NCI-H1417 treated with DMSO at 0.1 percent for 48 hours (cell line): ENCODE results near the gene CENPS.
"Not testable (repeated sequence)": the region's sequence is repeated elsewhere in the genome, so short reads cannot be mapped to it uniquely, and the experiment has no call there.

ENCODE experiments used
- DNase-seq: peaks from one replicate; lab custom pipeline; 2025; lab: John Stamatoyannopoulos, UW

The CENPS gene

GRCh38 chr1:10430216-10431069 is at the start of gene CENPS:
CENPS (plus strand) TSS chr1:10430433; CDS start chr1:10430518, 85 bp downstream.
- peak; percentile 74 for DNase-seq

- DNase-seq = no peak
These were observed 49.5 kb upstream of the CENPS start for GRCh38 chr1:10380594-10381275.

GRCh38 chr1:10383630-10384029 is 46.6 kb upstream of the CENPS start:
- no peak for DNase-seq

- DNase-seq = no peak
These were observed 46.0 kb upstream of the CENPS start for GRCh38 chr1:10384219-10384618.

GRCh38 chr1:10386761-10387676 is 43.2 kb upstream of the CENPS start:
- DNase-seq = no peak

GRCh38 chr1:10387677-10388386 is 42.4 kb upstream of the CENPS start:
- no peak for DNase-seq

- DNase-seq = no peak
These were observed 41.9 kb upstream of the CENPS start for GRCh38 chr1:10388387-10388715.

- no peak for DNase-seq
These were observed 40.8 kb upstream of the CENPS start for GRCh38 chr1:10389271-10389973.

- DNase-seq = no peak
These were observed 33.4 kb upstream of the CENPS start for GRCh38 chr1:10396870-10397269.

- DNase-seq = no peak
These were observed 31.9 kb upstream of the CENPS start for GRCh38 chr1:10398278-10398733.

GRCh38 chr1:10398734-10399443 is 31.3 kb upstream of the CENPS start, which contains the start of gene PGD:
PGD (plus strand) TSS chr1:10399064; CDS start chr1:10399118, 54 bp downstream.
- peak; percentile 85 for DNase-seq

- no peak for DNase-seq
These were observed 30.7 kb upstream of the CENPS start for GRCh38 chr1:10399444-10399941.

GRCh38 chr1:10400013-10400412 is 30.2 kb upstream of the CENPS start:
- DNase-seq = no peak

GRCh38 chr1:10401281-10401680 is 29.0 kb upstream of the CENPS start:
- DNase-seq = no peak

GRCh38 chr1:10402729-10403274 is 27.4 kb upstream of the CENPS start:
- DNase-seq = no peak

- DNase-seq = no peak
These were observed 23.0 kb upstream of the CENPS start for GRCh38 chr1:10407201-10407600.

- no peak for DNase-seq
These were observed 14.9 kb upstream of the CENPS start for GRCh38 chr1:10415211-10415930.

GRCh38 chr1:10415967-10416366 is 14.3 kb upstream of the CENPS start:
- not testable (repeated sequence) for DNase-seq

GRCh38 chr1:10418741-10419140 is 11.5 kb upstream of the CENPS start:
- DNase-seq = not testable (repeated sequence)
